ENCODE results near the gene PLA2G4E.

PLA2G4E gene

DNA sequence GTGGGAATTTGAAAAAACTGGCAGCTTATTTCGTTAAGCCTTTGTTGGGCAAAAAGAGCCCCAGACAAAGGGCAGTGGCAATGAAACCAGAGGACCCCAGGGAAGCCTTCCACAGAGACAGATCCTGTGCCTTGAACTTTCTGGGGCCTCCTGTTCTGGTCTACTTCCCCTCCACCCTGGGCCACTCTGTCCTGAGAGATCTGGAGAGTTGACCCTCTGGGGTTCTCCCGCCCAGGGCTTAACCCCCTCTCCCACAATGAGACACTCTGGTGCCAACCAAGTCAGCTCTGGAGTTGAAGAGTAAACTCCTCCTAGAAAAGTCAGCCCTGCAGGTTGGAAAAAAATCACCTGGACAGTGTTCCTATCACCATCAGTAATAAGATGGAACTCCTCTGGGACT, 69.3 kb downstream of the PLA2G4E start:
- DNase-seq = no peak

DNA sequence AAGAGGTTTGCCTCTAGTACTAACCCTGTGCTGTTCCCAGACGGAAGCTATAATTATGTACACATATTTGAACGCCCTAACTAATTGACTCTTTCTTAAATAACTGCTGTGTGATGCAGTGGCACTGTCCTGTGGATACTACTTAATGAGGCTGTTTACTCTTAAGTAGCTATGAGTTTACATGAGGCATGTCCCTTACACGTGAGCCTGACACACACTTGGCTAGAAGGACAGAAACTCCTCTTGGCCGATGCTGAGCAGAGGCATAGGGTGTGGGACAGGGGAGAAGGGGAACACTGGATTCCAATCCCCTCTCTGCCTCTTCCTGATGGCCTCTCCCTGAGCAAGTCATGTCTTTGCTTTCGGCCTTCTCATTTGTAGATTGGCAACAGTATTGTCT, 70.4 kb downstream of the PLA2G4E start:
- DNase-seq = no peak

GRCh38 chr15:41950127-41950483, 70.7 kb downstream of the PLA2G4E start:
- no peak for DNase-seq

GRCh38 chr15:41949401-41950126, 71.3 kb downstream of the PLA2G4E start:
- DNase-seq = no peak

GRCh38 chr15:41948490-41948889, 72.4 kb downstream of the PLA2G4E start:
- DNase-seq = no peak

- DNase-seq = no peak
Observed at GRCh38 chr15:41946970-41947369, 73.9 kb downstream of the PLA2G4E start.

GRCh38 chr15:41945731-41946130, 75.1 kb downstream of the PLA2G4E start:
- DNase-seq = no peak

- no peak for DNase-seq
Observed at GRCh38 chr15:41945221-41945620, 75.6 kb downstream of the PLA2G4E start.

GRCh38 chr15:41944313-41944940, 76.4 kb downstream of the PLA2G4E start:
- DNase-seq = no peak

DNA sequence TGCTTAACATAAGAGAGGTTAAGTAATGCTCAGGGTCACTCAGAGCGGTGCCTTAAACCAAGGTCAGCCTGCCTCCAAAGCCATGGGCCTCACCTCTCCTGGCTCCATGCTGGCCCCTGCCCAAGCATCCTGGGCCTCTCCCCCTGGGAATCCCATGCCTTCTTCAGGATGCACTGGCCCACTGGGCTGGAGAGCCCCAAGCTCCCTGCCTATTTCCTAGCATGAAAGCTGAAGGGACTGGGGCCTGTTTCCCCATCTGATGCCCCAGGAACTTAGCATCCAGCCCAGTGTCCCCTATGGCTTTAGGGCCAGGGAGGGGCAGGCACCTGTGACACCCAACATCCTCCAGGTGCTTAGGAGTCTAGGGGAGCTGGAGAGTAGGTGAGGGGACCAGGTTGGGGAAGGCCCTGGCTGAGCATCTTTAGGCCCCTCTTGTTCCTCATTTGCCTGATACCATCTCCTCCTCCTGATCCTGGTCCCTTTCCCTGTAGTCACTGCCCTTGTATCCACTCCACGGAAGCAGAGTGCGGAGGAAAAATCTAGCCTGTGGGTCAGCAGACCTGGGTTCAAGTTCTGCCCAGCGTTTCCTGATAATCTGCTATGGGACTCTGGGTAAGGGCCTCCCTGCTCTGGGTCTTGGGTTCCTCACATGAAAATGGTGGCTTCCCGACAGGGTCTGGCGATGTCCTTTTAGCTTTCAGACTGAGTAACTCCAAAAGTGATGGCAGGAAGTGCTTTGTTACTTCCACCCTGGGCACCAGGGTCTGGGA, 77.1 kb downstream of the PLA2G4E start:
- DNase-seq = no peak

DNA sequence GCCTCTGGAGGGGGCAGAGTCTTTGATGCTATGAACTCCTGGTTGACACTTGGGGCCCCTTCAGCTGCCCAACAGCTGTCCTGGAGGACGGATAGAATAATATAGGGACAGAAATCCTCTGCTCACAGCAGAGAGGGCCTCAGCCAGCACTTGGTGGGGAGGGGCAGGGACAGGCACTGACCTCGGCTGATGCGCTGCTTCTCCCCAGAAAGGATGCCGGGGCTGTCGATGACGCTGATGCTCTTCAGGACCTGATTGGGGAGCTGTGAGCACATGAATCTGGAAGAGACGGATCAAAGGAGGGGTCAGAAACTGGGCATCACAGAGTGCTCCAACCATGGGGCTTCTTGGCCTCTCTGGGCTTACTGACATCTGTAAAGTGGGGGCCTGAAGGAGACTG, 78.0 kb downstream of the PLA2G4E start:
- DNase-seq = no peak

GRCh38 chr15:41941644-41942415, 79.0 kb downstream of the PLA2G4E start:
- DNase-seq = no peak

DNA sequence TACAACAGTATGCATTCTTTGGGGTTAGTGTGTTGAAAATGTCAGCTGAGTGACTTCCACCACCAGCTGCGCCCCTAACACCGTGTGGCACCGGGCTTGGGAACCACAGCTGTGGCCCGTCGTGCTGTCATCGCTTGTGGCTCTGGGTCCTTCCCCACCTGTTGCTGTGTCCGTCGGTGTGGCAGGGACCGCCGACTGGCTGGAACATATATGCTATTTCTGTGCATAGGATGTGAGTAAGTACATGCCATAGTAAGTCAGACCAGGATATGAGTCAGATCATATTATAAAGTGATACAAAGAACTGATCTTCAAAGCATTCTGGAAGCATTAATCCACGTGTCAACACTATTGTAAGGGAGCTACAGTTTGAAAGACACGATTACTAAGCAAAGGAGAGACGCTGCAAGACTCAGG, 80.4 kb downstream of the PLA2G4E start:
- no peak for DNase-seq

GRCh38 chr15:41939986-41940385, 80.9 kb downstream of the PLA2G4E start:
- no peak for DNase-seq

DNA sequence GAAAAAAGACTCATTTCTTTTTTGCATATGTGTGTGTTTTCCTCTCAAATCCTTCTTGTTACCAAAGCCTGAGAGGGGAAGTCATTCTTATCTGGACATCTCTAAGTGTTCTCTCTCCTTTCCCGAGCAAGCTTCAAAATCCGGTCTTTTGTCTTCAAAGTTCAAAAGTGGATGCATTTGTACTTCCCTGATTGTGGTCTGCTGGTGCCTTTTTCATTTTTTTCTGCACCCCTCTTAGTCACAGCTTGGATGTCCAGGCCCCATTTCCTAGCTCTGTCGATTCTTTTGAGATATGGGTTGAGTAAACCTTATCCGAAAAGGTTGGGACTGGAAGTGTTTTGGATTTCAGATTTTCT, 83.3 kb downstream of the PLA2G4E start:
- DNase-seq = no peak

GRCh38 chr15:41936649-41937567, 83.9 kb downstream of the PLA2G4E start:
- DNase-seq = no peak

DNA sequence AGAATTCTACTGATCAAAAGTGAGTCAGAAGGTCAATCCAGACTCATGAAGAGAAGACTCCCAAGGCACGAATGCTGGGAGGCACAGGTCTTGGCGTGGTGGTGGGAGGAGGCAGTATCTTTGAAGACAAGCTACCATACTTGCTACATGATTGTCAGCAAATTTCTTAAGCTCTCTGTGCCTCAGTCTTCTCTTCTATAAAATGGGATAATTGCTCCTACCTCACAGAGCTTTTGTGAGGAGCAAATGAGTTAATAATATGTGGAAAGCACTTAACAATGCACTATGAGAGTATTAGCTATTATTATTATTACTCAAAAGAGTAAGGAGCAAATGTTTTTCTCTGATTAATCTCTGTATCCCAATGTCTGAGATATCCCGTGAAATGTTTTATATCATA, 84.7 kb downstream of the PLA2G4E start:
- no peak for DNase-seq

DNA sequence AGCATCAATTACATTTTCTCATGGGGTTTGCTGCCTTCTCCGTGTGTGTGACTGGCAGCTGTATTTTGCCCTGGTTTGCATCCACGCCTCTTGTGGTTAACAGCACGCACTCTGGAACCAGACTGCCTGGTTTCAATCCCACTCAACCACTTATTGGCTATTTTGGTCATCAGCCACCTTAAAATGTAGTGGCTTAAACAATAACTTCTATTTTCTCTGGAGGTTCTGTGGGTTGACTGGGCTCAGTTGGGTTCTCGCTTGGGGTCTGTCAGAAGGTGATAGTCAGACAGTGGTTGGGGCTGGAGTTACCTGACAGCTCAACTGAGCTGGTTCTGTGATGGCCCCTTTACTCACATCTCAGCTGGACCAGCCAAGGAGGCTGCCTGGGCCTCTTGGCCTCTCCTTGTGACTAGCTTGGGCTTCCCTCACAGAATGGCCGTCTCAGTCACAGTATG, 85.2 kb downstream of the PLA2G4E start:
- DNase-seq = no peak

- DNase-seq = no peak
Observed at GRCh38 chr15:41934843-41935242, 86.0 kb downstream of the PLA2G4E start.

DNA sequence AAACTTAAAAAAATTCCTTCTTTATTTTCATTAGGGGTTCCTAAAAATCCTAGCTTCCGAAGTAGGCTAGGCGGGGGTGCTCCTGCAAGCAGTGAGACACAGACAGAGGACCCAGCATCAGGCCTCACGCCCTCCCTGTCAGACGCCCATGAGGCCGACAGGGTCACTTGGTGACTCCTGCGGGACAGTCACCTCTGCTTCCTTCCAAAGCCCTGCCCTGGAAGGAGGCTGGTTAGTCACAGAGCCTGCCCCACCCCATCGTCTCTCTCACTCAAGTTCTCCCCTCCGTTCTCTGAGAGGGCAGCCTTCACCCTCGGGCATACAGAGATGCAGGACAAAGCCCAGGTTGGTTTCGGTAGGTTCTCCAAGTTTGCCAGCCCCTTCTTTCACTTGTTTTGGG, 87.1 kb downstream of the PLA2G4E start:
- no peak for DNase-seq

- no peak for DNase-seq
Observed at GRCh38 chr15:41933326-41933725, 87.5 kb downstream of the PLA2G4E start.
